Testis (tissue), 2 donors: Measurements from ENCODE around the gene MID1.

Experiments used
- POLR2A ChIP-seq: fragments of 450-650 bp; IDR thresholded peaks from one replicate; pipeline ENCODE4 v1.6.1; 2017; ENCODE audit warnings: antibody characterized with exemption, mild to moderate bottlenecking, moderate library complexity
- TF ChIP-seq, protein P1 (sequence below), 3 experiments: fragments of 450-650 bp in 2 of 3; fragments of 200-600 bp in 1 of 3; sonication (generic) in 1 of 3; IDR thresholded peaks; one replicate each; pipeline ENCODE4 v1.5.1; 2016 to 2019; ENCODE audit warnings: antibody characterized with exemption in 3 of 3, mild to moderate bottlenecking in 2 of 3, moderate library complexity in 1 of 3

DNA sequence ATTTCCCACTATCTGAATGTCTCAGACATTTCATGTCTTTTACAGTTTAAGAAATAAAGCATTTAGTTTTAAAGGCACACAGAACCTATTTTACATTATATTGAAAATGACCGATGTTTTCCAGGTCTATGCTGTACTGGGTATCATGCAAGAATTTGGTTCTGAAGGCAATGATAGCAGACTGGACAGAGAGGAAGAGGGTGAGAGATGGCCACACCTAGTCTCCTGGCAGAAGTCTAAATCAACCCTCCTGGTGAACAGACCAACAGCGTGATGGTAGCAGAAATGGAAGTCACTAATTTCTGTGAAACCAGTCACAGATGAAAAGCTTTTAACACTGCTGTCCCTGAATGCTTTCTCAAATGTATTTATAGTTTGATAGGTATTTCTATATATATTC, 41.9 kb downstream of the MID1 start:
- TF ChIP-seq, protein P1, sequence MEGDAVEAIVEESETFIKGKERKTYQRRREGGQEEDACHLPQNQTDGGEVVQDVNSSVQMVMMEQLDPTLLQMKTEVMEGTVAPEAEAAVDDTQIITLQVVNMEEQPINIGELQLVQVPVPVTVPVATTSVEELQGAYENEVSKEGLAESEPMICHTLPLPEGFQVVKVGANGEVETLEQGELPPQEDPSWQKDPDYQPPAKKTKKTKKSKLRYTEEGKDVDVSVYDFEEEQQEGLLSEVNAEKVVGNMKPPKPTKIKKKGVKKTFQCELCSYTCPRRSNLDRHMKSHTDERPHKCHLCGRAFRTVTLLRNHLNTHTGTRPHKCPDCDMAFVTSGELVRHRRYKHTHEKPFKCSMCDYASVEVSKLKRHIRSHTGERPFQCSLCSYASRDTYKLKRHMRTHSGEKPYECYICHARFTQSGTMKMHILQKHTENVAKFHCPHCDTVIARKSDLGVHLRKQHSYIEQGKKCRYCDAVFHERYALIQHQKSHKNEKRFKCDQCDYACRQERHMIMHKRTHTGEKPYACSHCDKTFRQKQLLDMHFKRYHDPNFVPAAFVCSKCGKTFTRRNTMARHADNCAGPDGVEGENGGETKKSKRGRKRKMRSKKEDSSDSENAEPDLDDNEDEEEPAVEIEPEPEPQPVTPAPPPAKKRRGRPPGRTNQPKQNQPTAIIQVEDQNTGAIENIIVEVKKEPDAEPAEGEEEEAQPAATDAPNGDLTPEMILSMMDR (IDR thresholded peaks at IDR 0.05), result no peak
- TF ChIP-seq POLR2A, result no peak
